Measurements from ENCODE around the gene VGF.
A peak's percentile ranks its signal among the peaks of the same experiment; 100 is the strongest.

The VGF gene

DNA sequence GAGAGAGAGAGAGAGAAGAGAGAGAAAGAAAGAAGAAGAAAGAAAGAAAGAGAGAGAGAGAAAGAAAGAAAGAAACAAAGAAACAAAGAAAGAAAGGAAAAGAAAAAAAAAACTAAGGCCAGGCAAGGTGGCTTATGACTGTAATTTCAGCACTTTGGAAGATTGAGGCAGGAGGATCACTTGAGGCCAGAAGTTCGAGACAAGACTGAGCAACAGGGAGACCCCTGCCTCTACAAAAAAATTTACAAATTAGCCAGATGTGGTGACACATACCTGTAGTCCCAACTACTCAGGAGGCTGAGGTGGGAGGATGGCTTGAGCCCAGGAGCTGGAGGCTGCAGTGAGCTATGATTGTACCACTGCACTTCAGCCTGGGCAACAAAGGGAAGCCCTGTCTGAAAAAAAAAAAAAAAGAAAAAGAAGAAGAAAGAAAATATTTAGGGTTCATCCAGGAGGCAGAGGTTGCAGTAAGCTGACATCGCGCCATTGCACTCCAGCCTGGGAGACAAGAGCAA lies 35.7 kb downstream of the VGF start:
- DNase-seq = peak; percentile 70
- peak overlapping the region; percentile 62 for H3K4me3 ChIP-seq (ENCODE audit: low read depth, low read length)
- no peak for TF ChIP-seq CTCF (IDR thresholded peaks at IDR 0.05; ENCODE audit: low read depth, low read length, missing control alignments)
- H3K27ac ChIP-seq = peak overlapping the region; percentile 97
- H3K36me3 ChIP-seq (replicated peaks) = peaks cover 71% of the 10 kb centered on the region
- H3K27me3 ChIP-seq (replicated peaks) = no peaks in the 10 kb centered on the region
- in situ Hi-C loops (cut with HindIII; ENCODE audit: low pct_ligation_motif_present, low sequenced_read_pairs) = no loop called here

- H3K27me3 ChIP-seq (replicated peaks) = no peaks in the 10 kb centered on the region
- peaks cover 57% of the 10 kb centered on the region for H3K36me3 ChIP-seq (replicated peaks)
- DNase-seq = peak; percentile 69
- peak overlapping the region; percentile 90 for H3K4me3 ChIP-seq (ENCODE audit: low read depth, low read length)
- TF ChIP-seq CTCF (IDR thresholded peaks at IDR 0.05; ENCODE audit: low read depth, low read length, missing control alignments) = no peak
- H3K27ac ChIP-seq = peak overlapping the region; percentile 97
- in situ Hi-C loops (cut with HindIII; ENCODE audit: low pct_ligation_motif_present, low sequenced_read_pairs) = no loop called here
Measured at GRCh38 chr7:101128040-101128834, 37.1 kb downstream of the VGF start.

GRCh38 chr7:101127460-101128039 lies 37.8 kb downstream of the VGF start:
- Histone ChIP-seq H3K27me3 (replicated peaks) (no peaks in the 10 kb centered on the region), H3K4me3 (ENCODE audit: low read depth, low read length) (peak overlapping the region; percentile 90), H3K36me3 (replicated peaks) (peaks cover 51% of the 10 kb centered on the region), H3K27ac (peak overlapping the region; percentile 97)
- no peak for DNase-seq
- in situ Hi-C loops (cut with HindIII; ENCODE audit: low pct_ligation_motif_present, low sequenced_read_pairs) = no loop called here
- no peak for TF ChIP-seq CTCF (IDR thresholded peaks at IDR 0.05; ENCODE audit: low read depth, low read length, missing control alignments)

GRCh38 chr7:101126651-101127459 lies 38.5 kb downstream of the VGF start, which contains the start of gene SERPINE1:
Gene SERPINE1 (plus strand): TSS chr7:101127104. CDS start chr7:101128394, 1,290 bp downstream.
- H3K4me3 ChIP-seq (ENCODE audit: low read depth, low read length) = peak within 1 kb of the TSS; percentile 90
- peak; percentile 54 for TF ChIP-seq CTCF (IDR thresholded peaks at IDR 0.05; ENCODE audit: low read depth, low read length, missing control alignments)
- H3K27me3 ChIP-seq (replicated peaks) = no peaks in the 10 kb centered on the region
- in situ Hi-C loops (cut with HindIII; ENCODE audit: low pct_ligation_motif_present, low sequenced_read_pairs) = no loop called here
- peak; percentile 100 for DNase-seq
- H3K27ac ChIP-seq = peak within 1 kb of the TSS; percentile 97
- peaks cover 45% of the 10 kb centered on the region for H3K36me3 ChIP-seq (replicated peaks)

- DNase-seq = peak; percentile 91
- in situ Hi-C loops (cut with HindIII; ENCODE audit: low pct_ligation_motif_present, low sequenced_read_pairs) = no loop called here
- Histone ChIP-seq H3K27me3 (replicated peaks) (no peaks in the 10 kb centered on the region), H3K36me3 (replicated peaks) (peaks cover 38% of the 10 kb centered on the region), H3K27ac (peak overlapping the region; percentile 97), H3K4me3 (ENCODE audit: low read depth, low read length) (peak overlapping the region; percentile 90)
- TF ChIP-seq CTCF (IDR thresholded peaks at IDR 0.05; ENCODE audit: low read depth, low read length, missing control alignments) = peak; percentile 20
Measured at GRCh38 chr7:101125989-101126650, 39.2 kb downstream of the VGF start.
